Mammary epithelial cell (primary cell): ENCODE results near the gene AUH.

ENCODE experiments used
- EZH2 ChIP-seq: IDR thresholded peaks from 2 replicates; pipeline ENCODE4 v1.6.1; 2012; ENCODE audit warnings: low read length, inconsistent platforms, borderline replicate concordance
- TF ChIP-seq, protein P1 (sequence below), 2 donors: IDR thresholded peaks in 1 of 2; conservative IDR thresholded peaks in 1 of 2; 2 replicates each; pipeline ENCODE4 v1.5.1; 2011 to 2012; ENCODE audit warnings: inconsistent platforms in 2 of 2, low read length in 2 of 2, mild to moderate bottlenecking in 2 of 2, control low read depth in 1 of 2, low read depth in 1 of 2; ENCODE audit not compliant: insufficient read depth in 1 of 2; ENCODE audit errors: extremely low read depth in 1 of 2

DNA sequence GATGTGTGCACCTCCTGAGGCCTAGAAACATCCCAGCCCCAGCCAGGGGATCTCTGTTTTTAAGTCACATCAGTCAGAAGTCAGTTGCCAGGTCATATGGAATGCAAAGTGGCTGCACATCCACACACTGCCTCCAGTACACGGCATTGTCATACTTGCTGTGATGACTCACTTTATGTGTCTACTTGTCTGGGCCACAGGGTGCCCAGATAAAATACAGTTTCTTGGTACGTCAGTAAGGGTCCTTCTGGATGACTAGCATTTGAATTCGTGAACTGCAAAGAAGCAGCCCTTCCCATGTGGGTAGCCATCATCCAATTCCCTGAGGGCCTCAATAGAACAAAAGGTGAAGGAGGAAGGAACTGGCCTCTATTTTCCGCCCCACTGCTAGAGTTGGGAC, 27.7 kb downstream of the AUH start:
- TF ChIP-seq, protein P1, sequence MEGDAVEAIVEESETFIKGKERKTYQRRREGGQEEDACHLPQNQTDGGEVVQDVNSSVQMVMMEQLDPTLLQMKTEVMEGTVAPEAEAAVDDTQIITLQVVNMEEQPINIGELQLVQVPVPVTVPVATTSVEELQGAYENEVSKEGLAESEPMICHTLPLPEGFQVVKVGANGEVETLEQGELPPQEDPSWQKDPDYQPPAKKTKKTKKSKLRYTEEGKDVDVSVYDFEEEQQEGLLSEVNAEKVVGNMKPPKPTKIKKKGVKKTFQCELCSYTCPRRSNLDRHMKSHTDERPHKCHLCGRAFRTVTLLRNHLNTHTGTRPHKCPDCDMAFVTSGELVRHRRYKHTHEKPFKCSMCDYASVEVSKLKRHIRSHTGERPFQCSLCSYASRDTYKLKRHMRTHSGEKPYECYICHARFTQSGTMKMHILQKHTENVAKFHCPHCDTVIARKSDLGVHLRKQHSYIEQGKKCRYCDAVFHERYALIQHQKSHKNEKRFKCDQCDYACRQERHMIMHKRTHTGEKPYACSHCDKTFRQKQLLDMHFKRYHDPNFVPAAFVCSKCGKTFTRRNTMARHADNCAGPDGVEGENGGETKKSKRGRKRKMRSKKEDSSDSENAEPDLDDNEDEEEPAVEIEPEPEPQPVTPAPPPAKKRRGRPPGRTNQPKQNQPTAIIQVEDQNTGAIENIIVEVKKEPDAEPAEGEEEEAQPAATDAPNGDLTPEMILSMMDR (conservative IDR thresholded peaks at IDR 0.05 in 1 of 2, IDR thresholded peaks at IDR 0.05 in 1 of 2; ENCODE audit: extremely low read depth in 1 of 2, insufficient read depth in 1 of 2, low read depth in 1 of 2, low read length in 2 of 2), result no peak
- TF ChIP-seq EZH2, result no peak
